ENCODE data around the gene PDCD1LG2.

DNA sequence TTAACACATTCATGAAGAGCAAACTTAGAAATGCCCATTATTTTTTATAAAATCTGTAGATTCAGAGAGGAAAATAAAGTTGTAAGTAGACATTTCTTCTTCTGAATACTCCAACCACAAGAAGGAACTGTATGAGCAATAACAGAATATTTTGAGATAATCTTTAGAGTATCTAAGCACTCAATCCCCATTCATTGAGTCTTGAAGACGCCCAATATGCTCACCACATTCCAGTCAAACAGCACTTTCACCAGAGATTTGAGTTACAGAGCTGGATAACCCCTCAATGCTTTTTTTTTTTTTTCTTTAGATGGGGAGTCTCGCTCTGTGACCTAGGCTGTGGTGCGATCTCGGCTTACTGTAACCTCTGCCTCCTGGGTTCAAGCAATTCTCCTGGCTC is 103.9 kb downstream of the PDCD1LG2 start:
- TF ChIP-seq, protein P1, sequence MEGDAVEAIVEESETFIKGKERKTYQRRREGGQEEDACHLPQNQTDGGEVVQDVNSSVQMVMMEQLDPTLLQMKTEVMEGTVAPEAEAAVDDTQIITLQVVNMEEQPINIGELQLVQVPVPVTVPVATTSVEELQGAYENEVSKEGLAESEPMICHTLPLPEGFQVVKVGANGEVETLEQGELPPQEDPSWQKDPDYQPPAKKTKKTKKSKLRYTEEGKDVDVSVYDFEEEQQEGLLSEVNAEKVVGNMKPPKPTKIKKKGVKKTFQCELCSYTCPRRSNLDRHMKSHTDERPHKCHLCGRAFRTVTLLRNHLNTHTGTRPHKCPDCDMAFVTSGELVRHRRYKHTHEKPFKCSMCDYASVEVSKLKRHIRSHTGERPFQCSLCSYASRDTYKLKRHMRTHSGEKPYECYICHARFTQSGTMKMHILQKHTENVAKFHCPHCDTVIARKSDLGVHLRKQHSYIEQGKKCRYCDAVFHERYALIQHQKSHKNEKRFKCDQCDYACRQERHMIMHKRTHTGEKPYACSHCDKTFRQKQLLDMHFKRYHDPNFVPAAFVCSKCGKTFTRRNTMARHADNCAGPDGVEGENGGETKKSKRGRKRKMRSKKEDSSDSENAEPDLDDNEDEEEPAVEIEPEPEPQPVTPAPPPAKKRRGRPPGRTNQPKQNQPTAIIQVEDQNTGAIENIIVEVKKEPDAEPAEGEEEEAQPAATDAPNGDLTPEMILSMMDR (IDR thresholded peaks at IDR 0.05; ENCODE audit: low read depth, low read length) = no peak
- TF ChIP-seq EZH2phosphoT487 (IDR thresholded peaks at IDR 0.05; ENCODE audit: low read depth) = no peak
